Left lobe of liver (tissue), 2 donors: Measurements from ENCODE around the gene LRP8. TPM values are rescaled to one million over a fixed set of nuclear protein-coding genes. Genes with fewer than 3 reads are reported as not detected.
"Not testable (repeated sequence)": the region's sequence is repeated elsewhere in the genome, so short reads cannot be mapped to it uniquely, and the experiment has no call there.

ENCODE experiments used
- ATAC-seq: fragments of 200-7000 bp; cut with Tn5 transposase; one replicate; pipeline ENCODE4 v1.9.1; 2020; ENCODE audit warnings: mild to moderate bottlenecking, moderate library complexity
- DNase-seq: peaks from one replicate; pipeline ENCODE4 v3.0.0-alpha.2; 2020; ENCODE audit warnings: low spot score
- total RNA-seq: library from RNA; stranded (reverse); gene quantifications from one replicate; pipeline ENCODE4 v1.2.1, GENCODE V29; 2021
- donor health status: DM: no; HTN: no; CAD: no; lungs with moderate emphysema.
- donor health status: DM: no; HTN: yes; CAD: no.

Gene LRP8
- total RNA-seq, 1 donor from 2014 or later: 0.33 TPM

- DNase-seq (no peak), ATAC-seq (no peak)
These were observed 90.2 kb downstream of the LRP8 start for GRCh38 chr1:53237638-53238037.

- DNase-seq (no peak), ATAC-seq (no peak)
These were observed 106.9 kb downstream of the LRP8 start for GRCh38 chr1:53220962-53221286.

- peak; percentile 91 for ATAC-seq
- peak; percentile 97 for DNase-seq
These were observed 107.5 kb downstream of the LRP8 start, which contains the start of gene CZIB for GRCh38 chr1:53220171-53220961. Gene CZIB (minus strand): TSS chr1:53220634. CDS start chr1:53220575, 59 bp downstream.

- DNase-seq: no peak
These were observed 108.2 kb downstream of the LRP8 start for GRCh38 chr1:53219711-53220110.

GRCh38 chr1:53218201-53218600 lies 109.7 kb downstream of the LRP8 start:
- ATAC-seq: no peak
- DNase-seq: no peak

More at GRCh38 chr1:53219711-53220110, 108.2 kb downstream of the LRP8 start:
- ATAC-seq: no peak

GRCh38 chr1:53214376-53214940 lies 113.4 kb downstream of the LRP8 start:
- DNase-seq (no peak), ATAC-seq (no peak)

GRCh38 chr1:53210954-53211353 lies 116.9 kb downstream of the LRP8 start:
- peak; percentile 13 for ATAC-seq
- no peak for DNase-seq

GRCh38 chr1:53210352-53210751 lies 117.5 kb downstream of the LRP8 start:
- DNase-seq: no peak
- ATAC-seq: peak; percentile 16

GRCh38 chr1:53207726-53208125 lies 120.1 kb downstream of the LRP8 start:
- ATAC-seq (no peak), DNase-seq (no peak)

- DNase-seq (no peak), ATAC-seq (no peak)
These were observed 121.0 kb downstream of the LRP8 start for GRCh38 chr1:53206735-53207379.

- ATAC-seq, DNase-seq: not testable (repeated sequence)
These were observed 121.7 kb downstream of the LRP8 start for GRCh38 chr1:53206083-53206685.

- not testable (repeated sequence) for ATAC-seq, DNase-seq
These were observed 122.4 kb downstream of the LRP8 start for GRCh38 chr1:53205496-53205895.

- DNase-seq: no peak
These were observed 124.4 kb downstream of the LRP8 start for GRCh38 chr1:53203466-53203865.

GRCh38 chr1:53198241-53198651 lies 129.6 kb downstream of the LRP8 start:
- ATAC-seq: peak; percentile 60
- DNase-seq: peak; percentile 64

More at GRCh38 chr1:53203466-53203865, 124.4 kb downstream of the LRP8 start:
- no peak for ATAC-seq

- no peak for DNase-seq
- no peak for ATAC-seq
These were observed 130.3 kb downstream of the LRP8 start for GRCh38 chr1:53197291-53198200.

- DNase-seq (peak; percentile 93), ATAC-seq (peak; percentile 86)
These were observed 131.2 kb downstream of the LRP8 start, which contains the start of gene CPT2 for GRCh38 chr1:53196485-53197290. Gene CPT2 (plus strand): TSS chr1:53196824. CDS start chr1:53196944, 120 bp downstream.

- peak; percentile 74 for ATAC-seq
- DNase-seq: peak; percentile 72
These were observed 131.8 kb downstream of the LRP8 start for GRCh38 chr1:53196017-53196484.

GRCh38 chr1:53195246-53196016 lies 132.4 kb downstream of the LRP8 start:
- DNase-seq (peak; percentile 79), ATAC-seq (peak; percentile 57)
